C4-2B (cell line): ENCODE data around the gene BBX.

Experiments
- CTCF ChIP-seq: fragments of 450-650 bp; conservative IDR thresholded peaks from 2 replicates; pipeline ENCODE4 v1.5.1; 2017; ENCODE audit warnings: mild to moderate bottlenecking
- ZFX ChIP-seq: fragments of 450-650 bp; IDR thresholded peaks from 2 replicates; pipeline ENCODE4 v1.6.1; 2017

- TF ChIP-seq CTCF (no peak), ZFX (no peak)
Observed at GRCh38 chr3:107542665-107543064, 19.9 kb downstream of the BBX start.
